Tibial nerve (tissue), 4 donors: ENCODE measurements around the gene TMEM35A. TPM values are rescaled to one million over a fixed set of nuclear protein-coding genes. Genes with fewer than 3 reads are reported as not detected.

ENCODE experiments used
- DNase-seq, 2 donors: peaks; one replicate each; pipeline ENCODE4 v3.0.0-alpha.2; 2019; ENCODE audit warnings: low spot score in 2 of 2
- H3K27ac ChIP-seq, 4 donors: fragments of 200-600 bp; sonication (generic) in 3 of 4; one replicate each; pipeline ENCODE4 v1.5.1; 2017 to 2019; ENCODE audit warnings: mild to moderate bottlenecking in 1 of 4
- H3K27me3 ChIP-seq, 2 donors: fragments of 200-600 bp; sonication (generic) in 1 of 2; one replicate each; pipeline versions ENCODE4 v1.5.1 to v1.6.0; 2017 to 2019
- H3K36me3 ChIP-seq, 3 donors: fragments of 200-600 bp; sonication (generic); one replicate each; pipeline ENCODE4 v1.5.1; 2018 to 2019
- H3K4me1 ChIP-seq, 4 donors: fragments of 200-600 bp; sonication (generic) in 3 of 4; one replicate each; pipeline ENCODE4 v1.5.1; 2017 to 2019
- H3K4me3 ChIP-seq, 4 donors: fragments of 200-600 bp; sonication (generic) in 3 of 4; one replicate each; pipeline ENCODE4 v1.5.1; 2017 to 2019; ENCODE audit warnings: mild to moderate bottlenecking in 1 of 4, moderate library complexity in 1 of 4
- H3K9me3 ChIP-seq, 4 donors: fragments of 200-600 bp; sonication (generic) in 3 of 4; one replicate each; pipeline ENCODE4 v1.5.1; 2017 to 2019
- EP300 ChIP-seq, 2 donors: sonication (generic); formaldehyde crosslinking; IDR thresholded peaks; one replicate each; pipeline ENCODE4 v1.6.1; 2017; ENCODE audit warnings: antibody characterized with exemption in 2 of 2, mild to moderate bottlenecking in 1 of 2
- POLR2A ChIP-seq, 2 donors: fragments of 450-650 bp; IDR thresholded peaks; one replicate each; pipeline ENCODE4 v1.6.1; 2017; ENCODE audit warnings: antibody characterized with exemption in 2 of 2, mild to moderate bottlenecking in 2 of 2, moderate library complexity in 2 of 2
- WGBS, 2 donors: methylation state at CpG; one replicate each; pipeline ENCODE4 v1.1.5; 2018; 5-methylcytosine and 5-hydroxymethylcytosine counted together
- total RNA-seq, 4 donors: library from RNA; depleted of rRNA; stranded (reverse); fragments of >200 nt; gene quantifications; one replicate each; pipeline ENCODE4 v1.1.0, GENCODE V29; 2016
- TF ChIP-seq, protein P1 (sequence below), 5 experiments: fragments of 200-600 bp in 3 of 5; fragments of 450-650 bp in 2 of 5; sonication (generic) in 3 of 5; IDR thresholded peaks; one replicate each; pipeline ENCODE4 v1.5.1; 2016 to 2019; ENCODE audit warnings: antibody characterized with exemption in 5 of 5, mild to moderate bottlenecking in 3 of 5, moderate library complexity in 2 of 5

TMEM35A gene
- total RNA-seq, 4 donors from 2014 or later, result 0.30 to 2.7 (median 0.85) TPM

DNA sequence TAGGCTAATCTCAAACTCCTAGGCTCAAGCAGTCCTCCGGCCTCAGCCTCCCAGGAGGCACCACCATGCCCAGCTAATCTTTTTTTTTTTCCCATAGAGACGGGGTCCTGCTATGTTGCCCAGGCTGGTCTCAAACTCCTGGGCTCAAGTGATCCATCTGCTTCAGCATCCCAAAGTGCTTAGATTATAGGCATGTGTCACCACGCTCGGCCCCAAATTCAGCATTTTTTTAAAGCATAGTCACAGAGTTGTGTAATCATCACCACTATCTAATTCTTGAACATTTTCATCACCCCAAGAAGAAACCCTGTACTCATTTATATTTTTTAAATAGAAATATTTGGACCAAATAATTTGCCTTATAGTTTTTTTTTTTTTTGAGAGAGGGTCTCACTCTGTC is 29.6 kb downstream of the TMEM35A start:
- DNase-seq, result no peak
- WGBS, 2 donors, result 94 to 98% methylated on average over 4 of the region's 4 CpGs
- peaks cover 0 to 8% (median 0%) of the 10 kb centered on the region in 3 donors for H3K36me3 ChIP-seq
- H3K9me3 ChIP-seq, result no peaks in the 10 kb centered on the region
- H3K27me3 ChIP-seq, result no peaks in the 10 kb centered on the region
- no peaks in the 10 kb centered on the region for H3K4me1 ChIP-seq
- no peak overlapping the region for H3K4me3 ChIP-seq
- no peak overlapping the region for H3K27ac ChIP-seq
- TF ChIP-seq POLR2A (IDR thresholded peaks at IDR 0.05) (no peak), EP300 (IDR thresholded peaks at IDR 0.05) (no peak)
- TF ChIP-seq, protein P1, sequence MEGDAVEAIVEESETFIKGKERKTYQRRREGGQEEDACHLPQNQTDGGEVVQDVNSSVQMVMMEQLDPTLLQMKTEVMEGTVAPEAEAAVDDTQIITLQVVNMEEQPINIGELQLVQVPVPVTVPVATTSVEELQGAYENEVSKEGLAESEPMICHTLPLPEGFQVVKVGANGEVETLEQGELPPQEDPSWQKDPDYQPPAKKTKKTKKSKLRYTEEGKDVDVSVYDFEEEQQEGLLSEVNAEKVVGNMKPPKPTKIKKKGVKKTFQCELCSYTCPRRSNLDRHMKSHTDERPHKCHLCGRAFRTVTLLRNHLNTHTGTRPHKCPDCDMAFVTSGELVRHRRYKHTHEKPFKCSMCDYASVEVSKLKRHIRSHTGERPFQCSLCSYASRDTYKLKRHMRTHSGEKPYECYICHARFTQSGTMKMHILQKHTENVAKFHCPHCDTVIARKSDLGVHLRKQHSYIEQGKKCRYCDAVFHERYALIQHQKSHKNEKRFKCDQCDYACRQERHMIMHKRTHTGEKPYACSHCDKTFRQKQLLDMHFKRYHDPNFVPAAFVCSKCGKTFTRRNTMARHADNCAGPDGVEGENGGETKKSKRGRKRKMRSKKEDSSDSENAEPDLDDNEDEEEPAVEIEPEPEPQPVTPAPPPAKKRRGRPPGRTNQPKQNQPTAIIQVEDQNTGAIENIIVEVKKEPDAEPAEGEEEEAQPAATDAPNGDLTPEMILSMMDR (IDR thresholded peaks at IDR 0.05), result no peak

DNA sequence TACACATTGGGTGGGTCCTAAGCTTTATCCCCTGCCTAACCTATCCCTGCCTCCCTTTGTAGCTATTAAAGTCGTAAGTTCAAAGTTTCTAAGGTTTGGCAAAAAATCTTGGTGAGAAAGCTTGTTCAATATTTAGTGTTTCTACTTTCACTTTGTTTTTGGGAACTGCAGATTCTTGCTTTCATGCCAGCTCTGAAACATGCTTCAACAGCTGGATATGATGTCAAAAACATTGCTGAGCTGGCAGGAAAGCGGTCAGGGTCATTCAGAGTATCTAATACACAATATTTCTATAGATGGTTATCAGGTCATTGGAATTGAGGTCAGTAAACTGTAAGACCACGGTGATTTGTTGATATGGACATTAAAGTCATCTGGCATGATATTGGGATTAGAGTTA is 39.0 kb downstream of the TMEM35A start:
- WGBS, 2 donors, result 60 to 78% methylated on average over 3 of the region's 3 CpGs
- H3K36me3 ChIP-seq, result peaks cover 0 to 13% (median 0%) of the 10 kb centered on the region in 3 donors
- H3K27ac ChIP-seq, result no peak overlapping the region
- H3K4me3 ChIP-seq, result no peak overlapping the region
- TF ChIP-seq EP300 (IDR thresholded peaks at IDR 0.05) (no peak), POLR2A (IDR thresholded peaks at IDR 0.05) (no peak)
- TF ChIP-seq, protein P1 (IDR thresholded peaks at IDR 0.05), result no peak
- H3K9me3 ChIP-seq, result no peaks in the 10 kb centered on the region
- no peaks in the 10 kb centered on the region for H3K4me1 ChIP-seq
- H3K27me3 ChIP-seq, result peaks cover 0 to 3% of the 10 kb centered on the region in 2 donors
- no peak for DNase-seq

DNA sequence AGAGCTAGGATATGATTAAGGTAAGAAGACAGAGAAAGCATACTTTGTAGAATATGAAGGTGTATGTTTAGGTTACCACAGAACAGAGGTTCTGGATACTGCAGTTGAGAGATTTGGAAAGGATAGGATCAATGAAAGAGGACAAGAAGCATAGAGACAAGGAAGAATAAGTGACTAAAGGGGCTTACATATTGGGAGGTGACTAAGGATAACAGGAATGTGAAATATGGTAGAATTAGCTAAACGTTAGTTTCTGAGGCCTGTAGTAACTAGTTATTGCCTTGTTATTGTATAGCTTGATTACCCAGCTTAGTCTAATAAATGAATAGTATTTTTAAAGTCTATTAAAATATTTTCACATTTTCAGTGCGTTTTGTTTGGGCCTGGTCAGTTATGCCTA is 57.6 kb downstream of the TMEM35A start:
- WGBS, 2 donors, result 71 to 73% methylated on average over 2 of the region's 2 CpGs

More for the DNA sequence above, 57.6 kb downstream of the TMEM35A start:
- Histone ChIP-seq H3K9me3 (no peaks in the 10 kb centered on the region), H3K36me3 (no peaks in the 10 kb centered on the region), H3K27me3 (no peaks in the 10 kb centered on the region), H3K4me1 (no peaks in the 10 kb centered on the region), H3K4me3 (no peak overlapping the region), H3K27ac (no peak overlapping the region)
- TF ChIP-seq, protein P1 (IDR thresholded peaks at IDR 0.05), result no peak
- TF ChIP-seq POLR2A (IDR thresholded peaks at IDR 0.05), result no peak
- TF ChIP-seq EP300 (IDR thresholded peaks at IDR 0.05), result no peak
- DNase-seq, result no peak

Other genes starting within 250 kb of the TMEM35A start
- gene NOX1, start 204.5 kb upstream of the TMEM35A start, total RNA-seq, result not detected
- gene XKRX, start 150.0 kb upstream of the TMEM35A start, total RNA-seq, result under 1 TPM in 3 of 4 donors, not detected in 1; 0.30 to 0.84 (median 0.66) TPM
- gene ARL13A, start 109.2 kb upstream of the TMEM35A start, total RNA-seq, result not detected
- 10 to 100 TPM; 14.3 to 19.0 (median 18.6) TPM for gene TRMT2B, start 26.8 kb upstream of the TMEM35A start, total RNA-seq
- 1 to 10 TPM; 2.1 to 5.2 (median 2.8) TPM for gene CENPI, start 19.3 kb downstream of the TMEM35A start, total RNA-seq
- gene DRP2, start 140.9 kb downstream of the TMEM35A start, total RNA-seq, result 100 to 1,000 TPM in 3 of 4 donors, 10 to 100 TPM in 1; 94.5 to 207 (median 183) TPM
- under 1 TPM in 2 of 4 donors, not detected in 2; 0.21 to 0.90 TPM for gene TAF7L, start 212.5 kb downstream of the TMEM35A start, total RNA-seq